Measurements from ENCODE around the gene CHD6.

DNA sequence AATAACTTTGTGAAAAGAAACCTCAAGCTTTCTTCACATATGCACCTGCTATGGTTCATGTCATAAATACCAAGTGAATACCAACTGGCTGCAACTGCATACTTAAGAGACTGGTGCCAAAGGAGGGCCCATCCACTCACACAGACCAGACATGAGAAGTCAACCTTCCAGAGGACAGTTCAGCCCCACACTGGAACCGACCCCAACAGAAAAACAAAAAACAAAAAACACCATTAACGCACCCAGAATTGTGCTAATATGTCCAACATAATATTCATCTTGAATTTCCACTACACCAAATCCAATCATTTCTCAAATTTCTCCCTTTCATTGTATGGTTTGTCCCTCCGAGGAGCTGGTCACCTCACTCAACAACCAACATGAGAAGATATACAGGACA lies 42.8 kb downstream of the CHD6 start:
- TF ChIP-seq SPI1 (IDR thresholded peaks at IDR 0.05; ENCODE audit: low read depth, low read length) (no peak), POLR2A (IDR thresholded peaks at IDR 0.05; ENCODE audit: low read depth, low read length) (no peak), TAF1 (IDR thresholded peaks at IDR 0.05; ENCODE audit: low read depth, low read length) (no peak), POLR2AphosphoS5 (IDR thresholded peaks at IDR 0.05; ENCODE audit: low read depth, low read length) (no peak), PAX5 (IDR thresholded peaks at IDR 0.05; ENCODE audit: insufficient read depth, low read length, severe bottlenecking) (no peak)

Data from GM12891 (cell line).